H1 (cell line): ENCODE data around the gene LRBA. TPM values are rescaled to one million over a fixed set of nuclear protein-coding genes. Genes with fewer than 3 reads are reported as not detected.

Experiments used
- BRCA1 ChIP-seq: IDR thresholded peaks from 2 replicates; pipeline ENCODE4 v1.6.1; 2012; ENCODE audit warnings: low read depth, low read length, improper control_type of control experiment
- CHD7 ChIP-seq: fragments of 300-600 bp; sonication (generic); IDR thresholded peaks from 2 replicates; pipeline ENCODE4 v1.7.1; 2012; ENCODE audit warnings: low read length, moderate library complexity, mild to moderate bottlenecking, inconsistent platforms; ENCODE audit not compliant: insufficient replicate concordance
- GABPA ChIP-seq: IDR thresholded peaks from 2 replicates; pipeline ENCODE4 v1.6.1; 2011; ENCODE audit warnings: mild to moderate bottlenecking, low read length, moderate library complexity, borderline replicate concordance; ENCODE audit not compliant: insufficient read depth
- KDM1A ChIP-seq: fragments of 200-600, 300-600 bp; sonication (generic); IDR thresholded peaks from 2 replicates; pipeline ENCODE4 v1.7.1; 2016; ENCODE audit warnings: mild to moderate bottlenecking, low read length, borderline replicate concordance
- polyA plus RNA-seq, 7 experiments: library from polyadenylated mRNA; depleted of rRNA in 3 of 7; stranded (reverse) in 5 of 7; unstranded in 2 of 7; fragments of >200 nt in 5 of 7; fragments of 200-250 nt in 2 of 7; gene quantifications; 1 replicate in 5 of 7; 2 replicates in 1 of 7; 4 replicates in 1 of 7; pipeline versions ENCODE4 v1.2.1 to v1.2.3, GENCODE V29; 2011 to 2013; ENCODE audit warnings: missing spikeins in 2 of 7, mixed read lengths in 2 of 7
- total RNA-seq: library from RNA; stranded (reverse); fragmentation: NEBNext Ultra II Directional; extraction: Animal tissue kit (Norgen Biotek cat#: 25700); gene quantifications from 2 replicates; pipeline ENCODE4 v1.2.1, GENCODE V29; 2021

LRBA gene
- total and polyA plus RNA-seq, 2 of the 8 experiments (the other 6 are each of a cell fraction or from before 2014, with no cell fraction given), result 54.6 to 83.2 TPM

- TF ChIP-seq CHD7 (no peak), BRCA1 (no peak), GABPA (no peak), KDM1A (no peak)
These were observed 575.6 kb downstream of the LRBA start (continued) for GRCh38 chr4:150439451-150439933.
